HFFc6 (cell line): ENCODE measurements around the gene PER1. TPM values are rescaled to one million over a fixed set of nuclear protein-coding genes. Genes with fewer than 3 reads are reported as not detected.

Source experiments
- DNase-seq: peaks from one replicate; pipeline ENCODE4 v3.0.0-alpha.2; 2018
- H3K27ac Mint-ChIP-seq: 2 replicates; pipeline ENCODE4 v1.8.0; 2020; ENCODE audit warnings: mild to moderate bottlenecking, mixed read lengths
- H3K27me3 Mint-ChIP-seq: 2 replicates; pipeline ENCODE4 v1.8.0; 2021; ENCODE audit warnings: mild to moderate bottlenecking, moderate library complexity, mixed read lengths; ENCODE audit not compliant: insufficient read depth
- H3K36me3 Mint-ChIP-seq: 2 replicates; pipeline ENCODE4 v1.8.0; 2021; ENCODE audit warnings: low read depth, mixed read lengths
- H3K4me1 Mint-ChIP-seq: 2 replicates; pipeline ENCODE4 v1.8.0; 2020; ENCODE audit warnings: low read depth, mixed read lengths
- H3K4me3 Mint-ChIP-seq: 2 replicates; pipeline ENCODE4 v1.8.0; 2020; ENCODE audit warnings: mild to moderate bottlenecking, moderate library complexity, mixed read lengths
- H3K9me3 Mint-ChIP-seq: 2 replicates; pipeline ENCODE4 v1.8.0; 2020; ENCODE audit warnings: mild to moderate bottlenecking, mixed read lengths
- total RNA-seq, 6 experiments: library from RNA; stranded (reverse); fragmentation: NEBNext Ultra II Directional; extraction: Animal tissue kit (Norgen Biotek cat#: 25700); gene quantifications; 2 replicates in 1 of 6; 3 replicates in 5 of 6; pipeline ENCODE4 v1.2.3, GENCODE V29; 2021
- TF ChIP-seq, protein P1 (sequence below): fragments of 200-600 bp; sonication (generic); IDR thresholded peaks from 2 replicates; pipeline ENCODE4 v1.5.0; 2021; ENCODE audit warnings: antibody characterized with exemption, mild to moderate bottlenecking

The PER1 gene
- total RNA-seq, 6 experiments from 2014 or later: 18.9 to 31.8 (median 26.9) TPM

DNA sequence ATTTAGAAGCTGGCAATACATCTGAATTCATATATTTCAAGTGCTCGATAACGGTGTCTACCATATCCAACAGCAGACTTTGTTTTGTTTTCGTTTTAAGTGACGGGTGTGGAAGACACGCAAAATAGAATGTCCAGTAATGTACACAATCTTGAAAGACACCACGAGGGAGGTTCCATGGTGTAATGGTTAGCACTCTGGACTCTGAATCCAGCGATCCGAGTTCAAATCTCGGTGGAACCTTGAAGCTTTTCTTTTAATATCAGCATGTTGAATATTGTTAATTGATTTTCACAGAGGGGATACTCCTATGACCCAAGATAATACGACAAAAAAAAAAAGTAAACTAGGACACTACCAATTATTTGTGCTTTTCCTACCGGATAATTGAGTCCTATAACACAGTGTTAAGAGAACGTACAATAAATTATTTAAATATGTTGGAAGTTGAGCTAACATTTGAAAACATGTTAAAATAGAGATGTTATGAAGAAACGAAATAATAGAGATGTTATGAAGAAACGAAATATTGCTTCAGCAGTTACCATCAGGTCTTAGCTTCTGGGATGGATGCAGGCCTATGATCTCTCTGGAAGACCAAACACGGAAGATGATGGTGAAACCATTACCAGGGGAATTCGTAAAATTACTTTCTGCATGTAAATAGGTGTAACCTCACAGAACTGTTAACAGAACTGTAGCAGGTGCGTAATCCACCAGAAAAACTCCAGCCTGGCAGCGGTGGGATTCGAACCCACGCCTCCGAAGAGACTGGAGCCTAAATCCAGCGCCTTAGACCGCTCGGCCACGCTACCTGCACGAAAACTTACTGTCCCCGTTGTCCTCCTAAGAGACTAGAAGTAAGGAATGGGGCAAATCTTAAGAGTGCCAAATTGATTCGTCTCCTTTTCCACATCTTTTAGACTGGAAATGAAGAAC is 32.4 kb downstream of the PER1 start:
- TF ChIP-seq, protein P1, sequence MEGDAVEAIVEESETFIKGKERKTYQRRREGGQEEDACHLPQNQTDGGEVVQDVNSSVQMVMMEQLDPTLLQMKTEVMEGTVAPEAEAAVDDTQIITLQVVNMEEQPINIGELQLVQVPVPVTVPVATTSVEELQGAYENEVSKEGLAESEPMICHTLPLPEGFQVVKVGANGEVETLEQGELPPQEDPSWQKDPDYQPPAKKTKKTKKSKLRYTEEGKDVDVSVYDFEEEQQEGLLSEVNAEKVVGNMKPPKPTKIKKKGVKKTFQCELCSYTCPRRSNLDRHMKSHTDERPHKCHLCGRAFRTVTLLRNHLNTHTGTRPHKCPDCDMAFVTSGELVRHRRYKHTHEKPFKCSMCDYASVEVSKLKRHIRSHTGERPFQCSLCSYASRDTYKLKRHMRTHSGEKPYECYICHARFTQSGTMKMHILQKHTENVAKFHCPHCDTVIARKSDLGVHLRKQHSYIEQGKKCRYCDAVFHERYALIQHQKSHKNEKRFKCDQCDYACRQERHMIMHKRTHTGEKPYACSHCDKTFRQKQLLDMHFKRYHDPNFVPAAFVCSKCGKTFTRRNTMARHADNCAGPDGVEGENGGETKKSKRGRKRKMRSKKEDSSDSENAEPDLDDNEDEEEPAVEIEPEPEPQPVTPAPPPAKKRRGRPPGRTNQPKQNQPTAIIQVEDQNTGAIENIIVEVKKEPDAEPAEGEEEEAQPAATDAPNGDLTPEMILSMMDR: no peak
- H3K4me1 Mint-ChIP-seq: peaks cover 58% of the 10 kb centered on the region
- H3K9me3 Mint-ChIP-seq: peaks cover 7% of the 10 kb centered on the region; the same call in 1 of the 2 replicates
- H3K27me3 Mint-ChIP-seq: peaks cover 25% of the 10 kb centered on the region
- peak overlapping the region; percentile 91 for H3K27ac Mint-ChIP-seq
- no peaks in the 10 kb centered on the region for H3K36me3 Mint-ChIP-seq
- DNase-seq: peak; percentile 94
- H3K4me3 Mint-ChIP-seq: peak overlapping the region; percentile 88

DNA sequence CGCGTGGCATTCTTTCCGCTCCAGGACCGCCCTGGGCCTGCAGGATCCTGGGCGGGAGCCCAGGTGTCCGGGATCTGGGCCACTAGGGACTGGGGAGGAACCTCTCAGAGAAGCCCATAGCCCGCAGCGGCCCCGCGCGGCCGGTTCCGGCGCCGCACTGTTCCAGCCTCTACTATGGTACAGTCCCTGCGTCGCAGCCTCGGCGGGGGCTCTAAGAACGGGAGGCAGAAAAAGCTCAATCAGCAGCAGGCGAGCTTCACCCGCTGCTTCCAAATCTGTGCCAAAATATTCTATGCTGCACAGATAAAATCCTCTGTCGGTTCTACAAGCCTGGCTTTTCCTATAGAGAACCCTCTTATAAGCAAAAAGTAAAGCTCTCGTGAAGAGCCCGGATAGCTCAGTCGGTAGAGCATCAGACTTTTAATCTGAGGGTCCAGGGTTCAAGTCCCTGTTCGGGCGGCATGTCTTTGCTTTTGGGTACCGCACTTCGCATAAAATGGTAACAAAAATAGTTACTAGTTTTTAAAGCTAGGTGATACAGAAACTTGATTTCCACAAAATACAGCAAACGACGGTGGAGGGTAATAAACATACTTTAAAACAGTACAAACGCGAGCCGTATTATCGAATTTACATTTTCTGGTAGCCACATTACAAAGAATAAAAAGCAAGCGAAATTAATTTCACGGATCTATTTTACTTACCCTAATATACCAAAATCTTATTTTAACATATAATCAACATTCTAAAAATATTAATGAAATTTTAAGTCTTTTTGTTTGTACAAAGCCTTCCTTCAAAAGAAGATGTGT is 33.2 kb downstream of the PER1 start:
- TF ChIP-seq, protein P1: peak; percentile 86
- Mint-ChIP-seq H3K4me1 (peaks cover 49% of the 10 kb centered on the region), H3K4me3 (peak overlapping the region; percentile 88), H3K27me3 (peaks cover 28% of the 10 kb centered on the region), H3K36me3 (no peaks in the 10 kb centered on the region), H3K9me3 (peaks cover 7% of the 10 kb centered on the region; the same call in 1 of the 2 replicates), H3K27ac (peak overlapping the region; percentile 91)
- peak; percentile 79 for DNase-seq

DNA sequence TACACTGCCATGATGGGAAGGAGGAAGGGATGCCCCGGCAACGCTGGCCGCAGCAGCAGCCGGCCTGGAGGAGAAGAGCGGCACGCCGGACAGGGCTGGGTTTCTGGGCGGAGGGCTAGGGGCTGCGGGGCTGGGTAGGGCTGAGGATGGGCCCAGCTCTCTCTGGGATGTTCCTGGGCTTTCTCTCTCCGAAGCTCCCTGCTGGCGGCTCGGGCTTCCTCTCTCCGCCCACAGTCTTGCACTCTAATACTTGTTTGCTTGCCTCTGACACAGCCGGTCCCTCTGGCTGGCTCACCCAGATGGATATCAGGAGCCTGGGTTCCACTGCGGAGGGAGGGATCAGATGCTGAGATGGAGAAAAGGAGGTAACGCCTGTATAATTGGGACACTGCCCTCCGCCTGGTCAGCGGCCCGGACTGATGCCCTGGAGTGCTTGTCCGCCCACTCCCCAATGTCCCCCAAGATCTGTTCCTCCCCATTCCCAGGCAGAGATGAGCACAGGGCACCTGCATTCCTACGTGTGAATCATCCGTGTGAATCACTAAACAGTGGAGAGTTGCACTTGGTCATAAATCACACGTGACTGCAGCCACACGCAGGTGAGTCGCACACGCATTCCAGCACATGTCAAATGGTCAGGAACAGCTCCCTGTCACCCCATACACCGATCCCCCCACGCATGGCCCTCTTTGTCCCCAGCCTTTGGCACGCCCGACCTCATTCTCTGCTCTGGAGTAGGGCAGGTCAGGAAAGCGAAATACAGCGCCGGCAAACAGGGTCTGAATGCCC is 34.0 kb downstream of the PER1 start, which contains the start of gene ALOXE3:
Gene ALOXE3 (minus strand): TSS at position 535 of the 789 bp plus-strand sequence. CDS start 524 bp downstream, at position 11.
- Mint-ChIP-seq H3K4me3 (peak within 1 kb of the TSS; percentile 88), H3K4me1 (peaks cover 41% of the 10 kb centered on the region), H3K36me3 (no peaks in the 10 kb centered on the region), H3K27me3 (peaks cover 31% of the 10 kb centered on the region), H3K9me3 (peaks cover 7% of the 10 kb centered on the region; the same call in 1 of the 2 replicates), H3K27ac (peak within 1 kb of the TSS; percentile 91)
- peak; percentile 77 for DNase-seq
- TF ChIP-seq, protein P1: no peak

DNA sequence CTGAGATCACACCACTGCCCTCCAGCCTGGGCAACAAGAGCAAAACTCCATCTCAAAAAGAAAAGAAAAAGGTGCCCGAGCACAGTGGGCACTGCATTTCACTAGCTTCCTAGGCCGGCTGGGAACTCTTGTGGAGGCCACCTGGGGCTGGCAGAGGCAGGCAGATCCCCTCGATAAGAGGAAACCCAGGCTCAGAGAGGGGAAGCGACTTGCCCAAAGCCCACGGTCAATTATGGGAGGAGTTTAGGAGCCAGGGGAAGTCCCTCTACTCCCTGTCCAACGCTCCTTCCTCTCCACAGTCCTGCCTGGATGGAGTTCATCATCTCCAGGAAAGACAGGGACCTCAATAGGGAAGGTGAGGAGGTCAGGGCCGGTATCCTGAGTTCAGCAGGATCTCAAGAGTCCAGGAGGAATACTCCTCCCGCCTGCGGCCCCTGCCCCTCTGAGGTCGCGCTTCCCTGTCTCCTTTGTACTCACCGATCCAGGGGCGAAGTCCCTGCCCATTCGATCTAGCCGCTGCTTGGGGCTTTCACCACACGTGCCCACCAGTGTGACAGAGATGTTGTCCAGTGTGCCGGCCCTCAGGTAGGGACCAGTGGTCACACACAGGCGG is 34.7 kb downstream of the PER1 start:
- Mint-ChIP-seq H3K9me3 (peaks cover 7% of the 10 kb centered on the region; the same call in 1 of the 2 replicates), H3K27ac (peak overlapping the region; percentile 91), H3K4me3 (peak overlapping the region; percentile 88), H3K36me3 (no peaks in the 10 kb centered on the region), H3K27me3 (peaks cover 37% of the 10 kb centered on the region), H3K4me1 (peaks cover 34% of the 10 kb centered on the region)
- TF ChIP-seq, protein P1: no peak
- DNase-seq: no peak
